ENCODE data around the gene DEDD2.

DNA sequence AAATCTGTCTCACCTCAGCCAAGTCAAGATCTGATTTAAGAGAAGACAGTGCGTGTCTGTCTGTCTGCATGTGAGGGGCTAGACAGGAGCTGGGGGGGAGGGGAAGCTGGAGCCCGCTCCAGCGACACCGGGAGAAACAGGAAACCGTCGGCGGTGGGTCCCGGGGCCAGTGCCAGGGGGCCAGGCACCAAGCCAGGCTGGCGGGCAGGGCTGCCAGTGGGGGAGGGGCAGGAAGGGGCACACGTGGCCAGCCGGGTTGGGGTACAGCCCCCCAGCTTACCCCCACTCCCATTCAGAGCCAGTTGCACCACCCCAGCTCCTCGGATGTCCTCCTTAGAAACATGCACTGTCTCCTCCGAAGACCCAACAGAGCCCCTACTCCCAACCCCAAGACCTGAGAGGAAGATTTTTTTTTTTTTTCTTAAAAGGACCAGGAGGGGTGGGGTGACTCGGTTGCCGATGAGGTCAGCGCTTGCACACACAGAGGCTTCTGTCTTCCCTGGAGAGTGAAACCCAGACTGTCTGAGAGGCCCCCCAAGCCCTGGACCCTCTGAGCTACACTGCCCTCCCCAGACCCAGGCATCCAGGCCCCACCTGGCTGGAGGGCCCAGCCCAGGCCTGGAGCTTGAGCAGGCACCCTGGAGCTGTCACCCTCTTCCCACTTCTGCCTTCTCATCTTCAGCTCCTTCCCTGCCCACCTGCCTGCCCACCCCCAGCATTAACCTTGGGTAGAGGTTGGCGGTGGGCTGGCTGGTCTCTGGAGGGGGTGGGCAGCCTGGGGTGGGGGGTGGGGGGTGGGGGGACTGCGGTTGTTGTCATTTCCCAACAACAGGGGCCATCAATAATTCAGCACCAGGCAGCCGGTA lies 33.4 kb upstream of the DEDD2 start:
- TF ChIP-seq TAF1 (IDR thresholded peaks at IDR 0.05; ENCODE audit: borderline replicate concordance, low read depth, low read length) (no peak), POLR2A (IDR thresholded peaks at IDR 0.05; ENCODE audit: low read depth, low read length) (no peak)

Data from GM12892 (cell line).